AG10803 (cell line): ENCODE data around the gene ARHGAP42.

Experiments used
- DNase-seq: peaks from one replicate; pipeline ENCODE4 v3.0.0; 2010; ENCODE audit warnings: low read depth
- H3K4me3 ChIP-seq: 2 replicates; pipeline ENCODE4 v1.5.1; 2011; ENCODE audit warnings: mild to moderate bottlenecking, low read length, control low read depth
- CTCF ChIP-seq: conservative IDR thresholded peaks from 2 replicates; pipeline ENCODE4 v1.5.1; 2011; ENCODE audit warnings: mild to moderate bottlenecking, low read length, control low read depth, inconsistent platforms

The ARHGAP42 gene

GRCh38 chr11:101022256-101022655 lies 335.2 kb downstream of the ARHGAP42 start:
- H3K4me3 ChIP-seq: no peak overlapping the region
- TF ChIP-seq CTCF: no peak
- DNase-seq: no peak

GRCh38 chr11:101028644-101029043 lies 341.6 kb downstream of the ARHGAP42 start:
- TF ChIP-seq CTCF: no peak
- H3K4me3 ChIP-seq: no peak overlapping the region

DNA sequence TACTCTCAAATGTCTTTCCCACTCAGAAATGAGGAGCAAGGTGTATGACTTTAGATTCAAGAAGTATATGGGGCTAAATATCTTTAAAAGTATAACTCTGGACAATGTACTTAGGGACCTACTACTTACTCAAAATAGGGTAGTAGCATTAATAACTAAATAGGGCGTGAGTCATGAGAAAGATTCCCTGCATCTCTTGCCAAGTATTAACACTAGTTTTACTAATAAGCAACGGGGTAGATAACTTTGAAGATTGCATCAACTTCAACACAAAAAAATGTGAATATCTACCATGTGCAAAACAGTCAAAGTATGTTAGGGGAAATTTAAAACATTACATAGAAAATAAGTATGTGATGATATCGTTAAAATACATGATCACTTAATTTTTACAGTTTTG lies 342.9 kb downstream of the ARHGAP42 start:
- no peak for TF ChIP-seq CTCF
- H3K4me3 ChIP-seq: no peak overlapping the region
- DNase-seq: no peak

More at GRCh38 chr11:101028644-101029043, 341.6 kb downstream of the ARHGAP42 start:
- no peak for DNase-seq

DNA sequence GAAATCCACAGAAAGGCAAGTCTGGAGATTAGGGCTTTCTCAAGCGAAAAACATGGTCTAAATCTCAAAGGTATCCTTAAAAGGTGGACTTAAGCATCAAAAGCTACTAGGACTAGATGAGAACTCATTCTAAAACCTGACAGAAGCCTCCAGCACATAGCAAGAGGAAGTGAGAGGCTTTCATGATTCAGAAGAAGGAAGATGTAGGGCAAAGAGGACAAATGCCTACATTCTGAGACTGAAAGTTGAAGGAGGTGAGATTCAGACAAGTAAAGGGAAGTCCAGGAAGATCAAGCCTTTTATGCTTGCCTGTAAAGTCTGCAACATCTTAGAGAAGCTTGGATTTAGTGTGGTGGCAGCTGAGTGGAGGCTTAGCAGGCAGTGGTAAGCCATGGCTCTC lies 343.6 kb downstream of the ARHGAP42 start:
- DNase-seq: no peak
- H3K4me3 ChIP-seq: no peak overlapping the region
- no peak for TF ChIP-seq CTCF

- DNase-seq: no peak
- TF ChIP-seq CTCF: no peak
These were observed 344.6 kb downstream of the ARHGAP42 start for GRCh38 chr11:101031713-101032112.

DNA sequence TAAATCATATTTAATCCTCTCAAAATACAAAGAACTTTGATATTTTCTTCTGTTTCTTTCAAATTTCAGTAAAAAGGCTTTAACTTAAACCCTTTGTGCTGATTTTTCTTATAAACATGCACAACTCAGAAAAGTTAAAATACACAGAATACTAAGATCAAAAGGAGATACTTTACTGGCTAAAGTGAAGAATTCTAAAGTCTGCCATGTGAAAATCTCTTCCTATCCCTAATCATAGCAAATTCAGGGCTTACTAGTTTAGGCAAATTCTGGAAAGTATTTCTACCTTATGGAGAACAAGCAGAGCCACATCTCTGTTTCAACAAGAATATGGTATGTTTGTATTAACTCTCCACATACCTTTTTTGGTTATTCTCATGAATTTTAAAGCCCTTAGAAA lies 345.9 kb downstream of the ARHGAP42 start:
- DNase-seq: no peak
- TF ChIP-seq CTCF: no peak
- no peak overlapping the region for H3K4me3 ChIP-seq

More at GRCh38 chr11:101031713-101032112, 344.6 kb downstream of the ARHGAP42 start:
- no peak overlapping the region for H3K4me3 ChIP-seq

DNA sequence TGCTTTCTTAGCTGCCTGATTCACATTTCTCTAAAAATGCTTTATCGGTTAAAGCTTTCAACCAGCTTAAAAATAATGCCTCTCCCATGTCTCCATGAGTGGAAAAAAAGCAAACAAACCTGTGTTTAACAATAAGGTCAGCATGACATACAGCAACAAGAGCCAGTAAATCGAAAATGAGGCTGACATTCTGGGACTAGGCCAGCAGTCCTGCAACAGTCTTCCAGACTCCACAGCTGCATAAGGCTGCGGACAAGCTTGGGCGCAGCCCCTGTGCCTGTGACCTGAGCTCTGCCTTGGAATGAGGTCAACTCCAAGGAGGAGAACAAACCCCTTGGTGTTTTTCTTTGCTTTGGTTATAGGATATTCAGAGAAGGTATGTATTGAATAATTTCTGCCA lies 347.0 kb downstream of the ARHGAP42 start:
- TF ChIP-seq CTCF: no peak
- no peak overlapping the region for H3K4me3 ChIP-seq
- DNase-seq: no peak
